Measurements from ENCODE around the gene MAN1B1.

- TF ChIP-seq POLR2A (IDR thresholded peaks at IDR 0.05; ENCODE audit: borderline replicate concordance, extremely low read depth, insufficient read depth, insufficient read length) (no peak), TCF7L2 (IDR thresholded peaks at IDR 0.05; ENCODE audit: borderline replicate concordance, extremely low read depth, insufficient read depth, insufficient read length) (no peak), ZNF274 (IDR thresholded peaks at IDR 0.05; ENCODE audit: low read depth, low read length) (no peak), POLR2AphosphoS5 (IDR thresholded peaks at IDR 0.05; ENCODE audit: low read depth, low read length) (no peak), YY1 (IDR thresholded peaks at IDR 0.05; ENCODE audit: extremely low read depth, insufficient replicate concordance, low read depth, low read length) (no peak), CBX3 (IDR thresholded peaks at IDR 0.05; ENCODE audit: low read depth) (no peak), SIN3A (IDR thresholded peaks at IDR 0.05; ENCODE audit: low read depth) (no peak), CTCF (IDR thresholded peaks at IDR 0.05 in 2 of 3, conservative IDR thresholded peaks at IDR 0.05 in 1 of 3; ENCODE audit: borderline replicate concordance in 1 of 3, insufficient read depth in 1 of 3, low read depth in 2 of 3, low read length in 2 of 3) (no peak)
Measured at GRCh38 chr9:137143459-137143858, 56.7 kb downstream of the MAN1B1 start.

Data from HCT116 (cell line).